Ishikawa (cell line): Measurements from ENCODE around the gene LOC101059915.

Source experiments
- EP300 ChIP-seq: IDR thresholded peaks from 2 replicates; pipeline ENCODE4 v1.6.1; 2012; ENCODE audit warnings: borderline replicate concordance
- MAX ChIP-seq: IDR thresholded peaks from 2 replicates; pipeline ENCODE4 v1.6.1; 2012
- NFIC ChIP-seq: IDR thresholded peaks from 2 replicates; pipeline ENCODE4 v1.6.1; 2012
- RAD21 ChIP-seq: IDR thresholded peaks from 2 replicates; pipeline ENCODE4 v1.6.1; 2012; ENCODE audit warnings: low read depth
- REST ChIP-seq: IDR thresholded peaks from 2 replicates; pipeline ENCODE4 v1.6.1; 2012; ENCODE audit warnings: low read depth, mild to moderate bottlenecking
- TAF1 ChIP-seq: IDR thresholded peaks from 2 replicates; pipeline ENCODE4 v1.6.1; 2012; ENCODE audit warnings: low read depth, mild to moderate bottlenecking

- no peak for TF ChIP-seq TAF1
- no peak for TF ChIP-seq EP300
- no peak for TF ChIP-seq NFIC
- no peak for TF ChIP-seq REST
- no peak for TF ChIP-seq RAD21
- TF ChIP-seq MAX = no peak
Measured at GRCh38 chrX:71665747-71666146, 1.6 kb upstream of the LOC101059915 start.
